CD4-positive, alpha-beta T cell treated with Interleukin-4 for 1 hour (primary cell): Measurements from ENCODE around the gene DRC1.

ENCODE experiments used
- DNase-seq, 2 donors: peaks; one replicate each; pipeline ENCODE4 v3.0.0-alpha.2; 2020 to 2022

The DRC1 gene

DNA sequence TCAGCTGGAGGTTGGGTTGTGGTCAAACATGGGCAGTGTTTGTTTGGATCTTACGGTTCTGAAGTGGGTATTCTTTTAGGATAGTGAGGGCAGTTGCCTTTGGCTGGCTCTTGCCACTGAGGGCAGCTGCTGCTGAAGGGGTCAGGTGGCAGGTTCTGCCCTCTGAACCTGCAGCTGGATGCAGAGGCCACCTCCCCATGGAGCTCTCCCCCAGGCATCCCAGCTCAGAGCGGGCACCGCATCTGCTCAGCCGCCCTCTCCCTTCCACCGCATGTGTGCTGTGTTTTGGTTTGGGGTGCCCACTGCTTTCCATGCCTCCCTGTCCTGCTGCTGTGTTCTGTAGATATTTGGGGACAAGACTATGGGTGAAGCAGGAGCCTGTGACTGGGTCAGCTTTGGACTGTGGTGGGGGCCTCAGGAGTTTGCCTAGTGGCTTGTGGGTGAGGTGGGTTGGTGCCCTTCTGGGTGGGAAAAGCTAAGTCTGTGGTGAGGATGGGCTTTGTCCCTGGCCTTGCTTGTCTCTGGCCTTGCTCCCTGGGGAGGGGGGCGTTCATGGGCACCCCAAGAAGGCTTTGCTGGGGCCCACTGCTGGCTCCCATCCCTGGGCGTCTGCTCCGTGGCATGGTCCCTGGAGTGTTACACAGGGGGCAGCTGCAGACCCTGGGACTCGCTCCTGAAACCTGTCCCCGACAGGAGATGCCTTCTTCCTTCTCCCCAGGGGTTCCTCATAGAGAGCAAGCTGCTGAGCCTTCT, 47.7 kb downstream of the DRC1 start:
- no peak for DNase-seq

DNA sequence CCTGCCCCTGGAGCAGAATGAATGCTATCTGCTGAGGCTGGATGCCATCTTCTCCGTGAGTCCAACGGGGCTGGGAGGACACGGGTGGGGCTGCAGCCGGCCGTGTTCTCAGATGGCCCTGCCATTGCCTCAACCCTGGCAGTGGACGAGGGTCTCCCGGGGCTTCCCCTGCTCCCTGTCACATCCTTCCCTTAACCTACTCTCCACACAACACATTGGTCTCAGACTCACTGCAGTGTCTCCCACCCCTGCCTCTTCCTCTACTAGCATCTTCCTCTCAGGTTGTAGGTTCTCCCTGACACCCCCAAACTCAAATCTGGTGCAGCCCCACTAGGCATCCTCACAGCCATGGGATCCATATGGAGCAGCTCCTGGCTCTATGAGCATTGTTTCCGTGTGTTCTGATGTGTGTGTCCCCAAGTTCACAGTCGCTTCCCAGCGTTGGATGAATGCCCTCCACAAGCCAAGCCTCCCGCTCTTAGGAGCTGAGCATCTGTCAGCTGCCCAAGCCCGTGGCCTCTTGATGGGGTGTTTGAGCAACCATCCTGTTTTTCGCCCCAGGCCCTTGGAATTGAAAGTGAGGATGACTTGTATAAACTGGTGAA, 48.4 kb downstream of the DRC1 start:
- no peak for DNase-seq

DNA sequence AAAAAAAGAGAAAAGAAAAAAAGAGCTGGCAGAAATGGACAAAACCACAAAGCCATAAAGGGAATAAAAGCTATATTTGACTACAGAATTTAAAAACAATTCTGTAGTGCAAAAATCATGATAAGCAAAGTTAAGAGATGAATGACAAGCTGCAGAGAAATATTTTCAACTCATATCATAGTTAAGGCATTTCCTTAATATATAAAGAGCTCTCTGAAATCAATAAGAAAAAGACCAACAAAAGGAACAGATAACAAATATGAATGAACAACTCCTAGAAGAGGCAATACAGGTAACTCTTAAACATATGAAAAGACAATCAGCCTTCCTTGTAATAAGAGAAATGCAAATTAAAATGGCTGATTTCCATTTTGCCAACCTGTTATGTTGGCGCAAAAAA, 50.0 kb downstream of the DRC1 start:
- no peak for DNase-seq

DNA sequence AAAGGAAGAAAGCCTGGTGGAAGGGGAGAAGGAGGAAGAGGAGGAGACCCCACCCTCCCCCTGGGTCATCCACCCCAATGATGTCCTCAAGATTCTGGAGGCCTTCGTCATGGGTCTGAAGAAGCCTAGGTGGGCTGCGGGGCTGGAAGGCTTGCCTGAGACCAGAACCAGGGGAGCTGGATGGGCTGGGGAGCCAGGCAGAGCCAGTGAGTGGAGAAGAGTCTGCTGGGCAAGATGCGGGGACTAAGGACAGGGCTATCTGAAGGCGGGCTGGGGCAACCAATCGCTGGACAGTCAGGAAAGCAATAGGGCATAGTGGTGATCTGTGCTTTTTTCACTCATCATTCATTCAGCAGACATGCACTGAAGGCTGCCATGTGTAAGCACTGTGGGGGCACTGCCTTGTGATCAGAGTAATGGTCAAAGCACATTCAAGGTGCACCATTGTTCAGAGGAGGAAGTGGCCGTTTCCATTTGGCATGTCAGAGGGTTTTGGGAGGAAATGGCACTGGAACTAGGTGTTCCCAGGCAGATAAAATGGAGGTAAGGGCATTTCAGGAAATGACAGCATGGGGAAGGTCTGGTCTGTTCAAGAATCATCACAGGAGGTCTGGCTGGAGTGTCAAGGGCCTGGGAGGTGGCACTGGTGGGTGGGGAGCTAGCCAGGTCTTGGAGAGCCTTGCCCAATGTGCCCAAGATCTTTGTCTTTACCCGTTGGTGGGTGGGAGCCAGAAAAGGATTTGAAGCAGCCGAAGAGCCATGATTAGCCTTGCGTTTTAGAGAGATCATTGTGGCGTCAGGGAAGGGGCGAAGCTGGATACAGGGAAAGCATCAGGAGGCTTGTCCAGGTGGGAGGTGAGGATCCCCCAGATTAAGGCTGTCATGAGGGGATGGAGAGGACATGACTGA, 52.0 kb downstream of the DRC1 start:
- DNase-seq = no peak

DNA sequence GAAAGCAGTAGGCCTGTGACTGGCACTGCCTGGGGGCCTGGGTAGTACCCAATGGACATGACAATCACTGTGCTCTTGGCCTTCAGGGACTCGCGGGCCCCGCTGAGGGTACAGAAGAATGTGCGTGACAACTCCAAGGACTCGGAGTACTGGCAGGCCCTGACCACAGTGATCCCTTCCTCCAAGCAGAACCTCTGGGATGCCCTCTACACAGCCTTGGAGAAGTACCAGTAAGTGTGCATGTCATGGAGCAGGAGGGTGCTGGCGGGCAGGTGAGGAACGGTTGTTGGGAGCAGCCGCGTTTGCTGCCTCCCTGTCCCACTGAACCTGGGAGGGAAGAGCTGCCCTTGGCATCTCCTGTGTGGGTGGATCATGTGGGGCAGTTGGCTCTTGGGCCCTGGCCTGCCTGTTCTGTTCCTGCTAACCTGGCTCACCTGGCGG, 52.9 kb downstream of the DRC1 start:
- DNase-seq = no peak

DNA sequence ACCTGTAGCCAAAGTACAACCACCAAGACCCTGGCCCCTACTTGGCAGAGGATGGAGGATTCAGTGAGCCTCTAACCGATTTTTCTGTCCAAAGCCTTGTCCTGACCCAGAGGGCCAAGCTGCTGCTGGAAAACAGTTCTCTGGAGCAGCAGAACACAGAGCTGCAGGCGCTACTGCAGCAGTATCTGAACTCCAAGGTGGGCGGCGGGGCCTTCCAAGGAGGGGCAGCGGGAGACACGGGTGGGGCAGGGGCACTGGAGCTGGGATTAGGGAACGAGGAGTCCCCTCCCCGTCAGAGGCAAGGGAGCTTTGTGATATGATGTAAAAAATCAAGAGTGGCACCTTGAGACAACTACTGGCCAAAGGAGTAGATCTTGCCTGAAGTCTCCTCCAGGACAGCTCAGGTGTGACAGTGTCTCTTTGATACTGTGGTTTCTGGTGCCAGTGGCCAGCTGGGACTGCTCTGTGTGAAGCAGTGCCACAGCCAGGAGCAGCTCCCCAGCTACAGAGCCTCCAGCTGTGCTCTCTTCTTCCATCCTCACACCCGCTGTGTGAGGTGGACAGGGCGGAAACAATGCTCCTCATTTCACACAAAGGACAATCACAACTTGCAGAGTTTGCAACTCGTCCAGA, 53.4 kb downstream of the DRC1 start:
- DNase-seq = peak in 1 of 2 donors; percentile 10

DNA sequence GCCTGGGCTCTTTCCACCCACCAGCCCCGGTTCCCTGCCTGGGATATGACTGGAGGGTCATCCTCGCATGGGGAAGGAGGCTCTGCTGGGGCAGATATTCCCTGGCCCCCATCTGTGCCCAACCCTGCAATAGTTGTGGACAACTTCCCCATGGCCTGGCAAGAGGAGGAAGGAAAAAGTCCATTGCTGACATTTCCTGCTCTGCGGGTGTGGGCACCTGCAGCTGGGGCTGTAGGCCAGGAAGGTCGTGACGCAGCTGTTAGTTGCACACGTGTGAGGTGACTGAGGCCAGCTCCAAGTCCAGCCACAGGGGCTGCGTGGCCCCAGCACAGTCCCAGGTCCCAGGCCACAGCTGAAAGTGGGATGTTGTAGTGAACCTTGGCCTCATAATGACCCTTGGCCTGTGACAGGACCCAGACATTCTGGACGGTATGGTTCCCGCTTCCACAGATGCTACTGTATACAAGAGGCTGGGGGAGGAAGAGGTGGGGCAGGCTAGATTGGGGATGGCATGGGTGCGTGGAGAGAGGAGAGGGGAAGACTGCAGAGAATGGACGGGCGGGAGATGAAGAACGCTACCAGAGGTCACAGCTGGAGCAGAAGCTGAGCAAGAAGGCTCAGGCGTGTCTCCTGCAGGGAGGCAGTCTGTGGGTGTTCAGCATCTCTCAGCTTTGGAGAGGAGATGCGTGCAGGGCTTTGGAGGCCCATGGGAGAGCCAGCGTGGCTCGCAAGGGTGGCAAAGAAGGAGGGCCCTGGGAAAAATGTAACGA, 54.1 kb downstream of the DRC1 start:
- DNase-seq = peak in 1 of 2 donors; percentile 17

DNA sequence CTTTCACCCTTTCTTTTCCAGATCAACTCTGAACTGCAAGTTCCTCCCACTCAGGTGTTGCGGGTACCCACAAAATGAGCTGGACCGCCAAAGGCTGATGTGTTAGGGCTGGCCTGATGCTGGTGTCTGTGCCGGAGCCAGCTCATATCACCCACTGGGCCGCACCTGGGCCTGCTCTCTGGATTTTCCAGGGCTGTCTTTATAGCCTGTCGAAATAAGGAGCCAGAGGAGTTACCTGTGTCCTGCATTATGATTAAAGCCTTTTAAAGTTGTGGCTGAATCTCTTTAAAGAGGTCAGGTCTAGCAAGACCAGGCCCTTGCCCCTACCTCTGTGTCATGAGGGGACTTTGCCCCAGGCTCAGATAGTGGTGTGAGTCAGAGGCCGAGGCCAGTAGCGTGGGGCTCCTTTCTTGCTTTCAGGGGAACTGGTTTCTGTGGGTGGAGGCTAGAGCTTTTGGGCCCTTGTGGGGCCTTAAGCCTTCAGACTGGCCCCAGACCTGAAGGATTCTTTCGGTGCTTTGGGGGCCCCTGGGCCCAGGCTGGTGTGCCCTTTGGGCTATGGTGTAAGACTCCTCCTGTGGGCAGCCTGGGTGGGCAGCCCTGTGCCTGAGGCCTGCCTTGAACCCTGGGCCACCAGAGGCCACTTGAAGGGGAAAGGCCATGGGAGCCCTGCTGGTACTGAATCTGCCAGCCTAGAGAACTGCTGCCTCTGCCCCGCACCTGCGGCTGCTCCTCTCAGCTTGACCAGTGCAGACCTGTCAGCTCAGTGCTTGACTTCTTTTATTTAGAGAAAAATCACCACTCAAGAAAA, 54.9 kb downstream of the DRC1 start:
- DNase-seq = peak in 1 of 2 donors; percentile 25

DNA sequence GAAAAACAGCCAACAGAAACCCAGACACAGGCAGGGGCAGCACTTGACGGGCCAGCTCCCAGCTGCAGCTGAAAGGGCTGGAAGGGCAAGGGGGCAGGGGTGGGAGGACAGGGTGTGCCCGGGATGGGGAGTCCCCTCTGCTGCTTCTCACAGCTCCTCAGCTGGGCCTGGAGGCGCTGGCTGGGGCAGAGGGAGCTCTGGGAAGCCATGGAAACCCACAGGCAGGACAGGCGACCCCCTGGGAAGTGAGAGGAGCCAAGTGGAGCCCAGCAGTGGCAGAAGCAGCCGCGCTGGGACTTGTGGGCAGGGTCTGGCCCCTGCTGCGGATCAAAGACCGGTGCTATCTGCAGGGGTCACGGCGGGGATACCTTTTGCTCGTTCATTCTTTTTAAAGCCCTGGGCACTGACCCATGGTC, 55.5 kb downstream of the DRC1 start:
- peak in 1 of 2 donors; percentile 5 for DNase-seq

DNA sequence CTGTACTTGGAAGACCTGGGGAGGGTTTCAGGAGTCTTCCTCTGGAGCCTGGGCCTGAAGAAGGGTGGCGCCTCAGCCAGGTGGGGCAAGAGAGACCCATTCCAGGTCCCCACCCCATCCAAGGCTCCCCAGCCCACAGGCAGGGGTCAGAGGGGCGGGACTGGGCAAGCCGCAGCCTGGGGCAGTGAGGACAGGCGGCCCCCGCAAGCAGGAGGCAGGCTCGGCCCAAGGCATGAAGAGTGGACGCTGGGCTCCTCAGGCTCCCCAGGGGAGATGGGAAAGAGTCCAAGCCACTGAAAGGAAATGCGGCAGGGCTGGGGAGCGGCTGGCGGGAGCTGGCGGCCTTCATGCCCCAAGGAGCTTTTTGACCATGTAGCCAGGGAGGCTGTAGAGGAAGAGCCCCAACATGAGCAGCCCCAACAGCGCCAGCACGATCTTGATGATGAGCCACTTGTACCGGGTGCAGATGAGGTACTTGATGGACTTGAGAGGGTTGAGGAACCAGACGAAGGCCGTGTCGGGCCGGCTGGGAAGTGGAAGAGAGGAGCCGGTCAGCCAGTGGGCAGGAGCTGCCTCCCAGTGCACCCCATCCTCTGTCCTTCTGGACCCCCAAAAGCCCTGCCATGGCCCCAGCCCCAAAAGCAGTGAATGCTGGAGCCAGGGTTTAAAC, 56.1 kb downstream of the DRC1 start:
- DNase-seq = peak in 1 of 2 donors; percentile 9

DNA sequence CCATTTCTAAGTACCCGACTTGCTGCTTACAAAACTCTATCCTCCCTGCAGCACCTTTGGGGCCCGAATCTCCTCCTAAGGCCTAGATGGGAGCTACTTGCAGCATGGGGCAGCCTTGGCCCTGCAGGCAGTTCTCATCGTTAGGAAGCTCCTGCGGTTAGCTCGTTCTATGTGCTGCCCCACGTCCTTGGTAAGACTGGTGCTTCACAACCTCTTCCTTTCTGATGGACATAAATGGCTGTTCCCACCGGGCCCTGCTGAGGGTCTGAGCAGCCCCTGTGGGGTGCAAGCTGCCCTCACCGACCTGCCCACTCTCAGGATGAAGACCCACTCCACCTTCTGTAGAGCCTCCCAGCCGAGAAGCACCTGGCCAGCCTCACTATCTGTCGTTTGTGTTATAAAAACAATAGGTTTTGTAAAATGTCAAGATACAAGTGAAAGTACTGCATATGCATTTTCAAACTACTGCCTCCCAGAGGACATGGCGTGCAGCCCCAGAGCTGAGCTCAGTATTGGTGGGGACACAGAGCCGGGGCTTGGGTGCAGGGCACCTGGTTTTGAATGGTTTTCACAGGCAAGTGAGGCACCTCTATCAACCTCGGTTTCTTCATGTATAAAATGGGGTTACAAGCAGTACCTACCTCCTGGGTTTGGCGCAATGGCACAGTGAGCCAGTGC, 56.8 kb downstream of the DRC1 start:
- peak in 1 of 2 donors; percentile 7 for DNase-seq

DNA sequence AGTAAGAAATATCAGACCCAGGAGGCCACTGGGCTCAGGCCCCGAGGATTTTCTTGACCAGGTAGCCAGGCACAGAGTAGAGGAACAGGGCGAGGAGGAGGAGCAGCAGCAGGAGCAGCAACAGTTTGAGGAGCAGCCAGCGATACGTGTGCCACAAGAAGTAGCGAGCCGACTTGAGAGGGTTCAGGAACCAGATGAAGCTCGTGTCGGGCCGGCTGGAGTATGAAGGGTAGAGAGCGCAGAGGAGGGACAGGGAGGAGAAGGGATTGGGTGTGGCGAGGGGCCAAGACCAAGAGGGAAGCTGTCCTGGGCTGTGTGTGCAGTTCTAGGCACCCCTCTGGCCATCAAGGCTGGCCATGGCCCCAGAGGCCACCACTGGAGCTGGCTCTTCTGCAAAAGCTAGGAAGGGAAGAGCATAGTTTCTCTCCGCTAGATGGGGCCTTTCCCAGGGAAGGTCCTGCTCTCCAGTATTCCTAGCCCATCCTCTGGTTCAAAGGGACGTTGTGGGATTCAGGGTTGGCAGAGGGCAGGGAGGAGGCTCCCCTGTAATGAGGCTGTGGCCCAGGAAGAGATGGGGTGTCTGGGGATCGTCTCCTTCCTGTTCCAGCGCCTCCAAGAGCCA, 58.4 kb downstream of the DRC1 start:
- DNase-seq = no peak

DNA sequence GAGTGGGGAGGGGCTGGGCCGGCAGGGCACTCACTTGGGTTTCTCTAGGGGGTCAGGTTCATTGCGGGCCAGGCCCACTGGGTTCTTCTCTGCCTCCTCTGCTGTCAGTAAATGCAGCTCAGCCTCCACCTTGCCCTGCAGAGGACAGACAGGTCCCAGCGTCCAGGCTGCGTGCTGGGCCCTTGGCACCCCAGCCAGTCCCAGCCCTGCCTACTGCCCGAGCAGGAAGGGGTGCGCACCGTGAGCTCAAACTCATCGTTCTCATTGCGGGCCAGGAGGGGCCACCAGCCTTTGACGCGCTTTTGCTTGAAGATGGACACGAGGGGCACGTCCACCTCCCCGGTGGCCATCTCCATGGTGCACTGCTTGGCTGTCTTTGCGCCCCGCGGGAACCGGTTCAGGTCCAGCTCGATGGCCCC, 58.9 kb downstream of the DRC1 start:
- DNase-seq = no peak

DNA sequence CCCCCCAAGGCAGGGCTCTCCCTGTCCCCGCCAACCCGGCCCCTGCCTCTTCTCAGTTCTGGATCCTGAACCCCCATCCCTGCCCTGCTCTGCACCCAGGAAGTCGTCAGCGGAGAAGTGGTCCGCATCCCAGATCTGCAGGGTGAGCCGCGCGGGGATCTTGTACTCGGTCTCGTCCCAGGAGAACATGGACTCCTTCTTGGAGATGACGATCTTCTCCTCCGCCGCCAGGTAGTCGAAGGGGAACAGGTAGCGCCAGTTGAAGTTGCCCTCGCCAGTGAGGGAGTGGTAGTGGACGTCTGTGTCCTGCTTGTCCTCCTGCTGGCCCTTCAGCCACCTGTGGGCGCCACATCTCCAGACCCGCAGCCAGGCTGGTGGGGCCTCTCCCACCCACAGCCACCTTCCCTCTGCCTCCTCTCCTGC, 59.9 kb downstream of the DRC1 start:
- DNase-seq = no peak

DNA sequence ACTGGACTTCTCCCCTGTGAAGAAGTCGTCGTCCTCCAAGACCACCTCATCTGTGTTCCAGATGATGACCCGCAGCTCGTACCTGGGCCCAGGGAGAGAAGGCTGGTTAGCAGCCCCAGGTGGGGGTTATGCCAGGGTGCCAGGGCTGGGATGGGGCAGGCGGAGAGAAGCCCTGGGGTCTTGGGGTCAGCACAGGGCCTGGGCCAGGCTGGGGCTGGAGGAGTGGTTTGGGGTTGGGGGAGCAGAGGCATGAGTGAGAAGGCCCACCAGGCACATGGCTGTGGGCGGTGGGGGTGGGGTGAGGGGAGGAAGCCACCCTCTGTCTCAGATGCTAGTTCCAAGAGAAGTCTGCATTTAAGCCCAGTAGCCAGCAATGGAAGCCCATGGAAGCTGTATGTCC, 60.4 kb downstream of the DRC1 start:
- no peak for DNase-seq

DNA sequence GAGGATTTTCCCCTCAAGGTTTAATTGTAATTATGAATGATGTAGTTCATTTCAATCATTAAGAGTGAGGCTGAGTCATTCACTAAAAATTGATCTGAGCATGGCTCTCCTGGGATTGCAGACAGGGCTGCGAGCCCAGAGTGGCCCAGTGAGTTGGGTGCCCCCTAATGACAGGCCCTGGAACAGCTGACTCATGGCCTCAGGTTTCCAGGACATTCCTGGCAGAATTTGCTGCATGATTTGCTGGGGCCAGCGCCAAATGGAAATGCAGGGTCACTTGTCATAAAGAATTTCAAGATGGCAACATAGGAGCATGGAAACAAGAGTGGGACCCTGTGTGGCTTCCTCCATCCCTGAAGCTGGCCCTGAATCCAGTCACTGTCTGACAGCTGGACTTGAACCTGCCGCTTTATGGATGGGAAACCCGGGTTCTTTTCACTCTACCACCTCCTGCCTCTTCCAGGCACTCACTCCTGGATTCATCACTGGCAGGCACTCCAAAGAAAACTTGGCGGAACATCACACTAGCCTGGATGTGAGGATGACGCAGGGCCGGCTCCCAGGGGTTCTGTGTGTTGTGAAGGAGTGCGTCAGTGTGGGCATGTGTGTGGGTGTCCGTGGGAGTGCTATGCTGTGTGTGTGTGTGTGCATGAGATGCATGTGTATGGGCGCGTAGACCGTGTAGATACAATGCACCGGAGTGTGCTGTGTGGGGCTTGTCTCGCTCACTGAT, 61.0 kb downstream of the DRC1 start:
- DNase-seq = no peak

DNA sequence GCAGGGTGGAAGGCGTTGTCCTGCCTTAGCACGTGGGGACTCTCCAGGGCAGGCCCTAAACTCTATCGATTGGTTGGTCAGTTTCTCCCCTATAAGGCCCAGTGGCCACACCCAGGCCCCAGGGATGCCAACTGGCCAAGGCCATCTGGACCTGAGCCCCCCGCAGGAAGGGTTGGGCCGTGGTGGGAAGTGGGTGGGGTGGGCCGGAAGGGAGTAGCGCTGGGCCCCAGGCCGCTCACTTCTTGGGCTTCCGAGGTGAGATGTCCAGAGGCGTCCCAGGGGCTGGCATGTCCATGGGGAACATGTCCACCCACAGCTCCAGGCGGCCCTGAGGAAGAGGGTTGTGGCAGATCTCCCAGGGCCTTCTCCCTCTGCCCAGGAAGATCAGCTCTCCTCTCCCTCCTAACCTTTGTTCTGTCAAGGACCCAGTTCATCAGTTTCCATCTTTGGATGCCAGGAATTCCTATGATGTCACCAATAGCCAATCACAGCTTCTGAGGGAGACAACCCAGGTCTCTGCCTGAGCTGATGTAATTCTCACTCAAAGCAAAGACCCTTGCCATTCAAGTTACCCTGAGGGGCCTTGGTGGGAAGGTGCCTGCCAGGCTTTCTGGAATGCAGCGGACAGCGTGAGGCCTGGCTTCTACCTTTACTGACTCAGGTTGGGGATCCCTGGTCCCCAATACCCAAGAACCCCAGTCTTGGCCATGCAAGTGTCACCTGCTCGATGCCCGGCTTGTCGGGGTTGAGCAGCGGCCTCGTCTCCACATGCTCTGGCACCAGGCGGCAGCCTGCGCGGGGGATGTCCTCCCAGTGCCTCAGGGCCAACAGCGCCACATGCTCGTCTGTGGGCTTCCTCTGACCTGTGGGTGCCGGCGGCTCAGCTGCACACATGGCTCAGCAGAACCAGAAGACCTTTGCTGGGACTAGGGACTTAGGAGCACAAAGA, 61.8 kb downstream of the DRC1 start:
- no peak for DNase-seq
